ENCODE results near the gene MTRF1.
A peak's percentile ranks its signal among the peaks of the same experiment; 100 is the strongest.

Gene MTRF1, protein sequence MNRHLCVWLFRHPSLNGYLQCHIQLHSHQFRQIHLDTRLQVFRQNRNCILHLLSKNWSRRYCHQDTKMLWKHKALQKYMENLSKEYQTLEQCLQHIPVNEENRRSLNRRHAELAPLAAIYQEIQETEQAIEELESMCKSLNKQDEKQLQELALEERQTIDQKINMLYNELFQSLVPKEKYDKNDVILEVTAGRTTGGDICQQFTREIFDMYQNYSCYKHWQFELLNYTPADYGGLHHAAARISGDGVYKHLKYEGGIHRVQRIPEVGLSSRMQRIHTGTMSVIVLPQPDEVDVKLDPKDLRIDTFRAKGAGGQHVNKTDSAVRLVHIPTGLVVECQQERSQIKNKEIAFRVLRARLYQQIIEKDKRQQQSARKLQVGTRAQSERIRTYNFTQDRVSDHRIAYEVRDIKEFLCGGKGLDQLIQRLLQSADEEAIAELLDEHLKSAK

GRCh38 chr13:41263261-41263971, at the start of gene MTRF1:
TSS of gene MTRF1 (minus strand) at chr13:41263576. CDS start at chr13:41260907, 2,669 bp downstream.
- TF ChIP-seq ZNF274 (IDR thresholded peaks at IDR 0.05; ENCODE audit: low read depth, low read length), result no peak

GRCh38 chr13:41313117-41313516, 49.7 kb upstream of the MTRF1 start:
- peak overlapping the region; percentile 76 for H3K4me3 ChIP-seq (ENCODE audit: low read length)
- no peak for TF ChIP-seq ZNF274 (IDR thresholded peaks at IDR 0.05; ENCODE audit: low read depth, low read length)

More at GRCh38 chr13:41263261-41263971, at the start of gene MTRF1:
- peak within 1 kb of the TSS; percentile 98 for H3K4me3 ChIP-seq (ENCODE audit: low read length)

DNA sequence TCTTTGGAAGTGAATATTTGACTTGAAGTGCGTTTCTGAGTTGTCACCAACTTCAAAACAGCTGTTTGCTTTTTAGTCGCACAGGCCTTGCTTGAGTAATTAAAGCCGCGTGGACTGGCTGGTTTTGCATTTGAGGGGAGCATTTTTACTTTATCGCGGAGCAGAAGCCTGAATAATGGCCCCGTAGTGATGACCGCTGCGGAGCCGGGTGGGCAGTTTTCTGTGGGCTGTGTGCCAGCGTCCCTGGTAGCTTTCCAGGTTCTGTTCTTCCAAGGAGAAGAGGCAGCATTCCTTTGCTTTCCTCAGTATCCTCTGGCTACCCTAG, 48.8 kb upstream of the MTRF1 start:
- TF ChIP-seq ZNF274 (IDR thresholded peaks at IDR 0.05; ENCODE audit: low read depth, low read length), result no peak

DNA sequence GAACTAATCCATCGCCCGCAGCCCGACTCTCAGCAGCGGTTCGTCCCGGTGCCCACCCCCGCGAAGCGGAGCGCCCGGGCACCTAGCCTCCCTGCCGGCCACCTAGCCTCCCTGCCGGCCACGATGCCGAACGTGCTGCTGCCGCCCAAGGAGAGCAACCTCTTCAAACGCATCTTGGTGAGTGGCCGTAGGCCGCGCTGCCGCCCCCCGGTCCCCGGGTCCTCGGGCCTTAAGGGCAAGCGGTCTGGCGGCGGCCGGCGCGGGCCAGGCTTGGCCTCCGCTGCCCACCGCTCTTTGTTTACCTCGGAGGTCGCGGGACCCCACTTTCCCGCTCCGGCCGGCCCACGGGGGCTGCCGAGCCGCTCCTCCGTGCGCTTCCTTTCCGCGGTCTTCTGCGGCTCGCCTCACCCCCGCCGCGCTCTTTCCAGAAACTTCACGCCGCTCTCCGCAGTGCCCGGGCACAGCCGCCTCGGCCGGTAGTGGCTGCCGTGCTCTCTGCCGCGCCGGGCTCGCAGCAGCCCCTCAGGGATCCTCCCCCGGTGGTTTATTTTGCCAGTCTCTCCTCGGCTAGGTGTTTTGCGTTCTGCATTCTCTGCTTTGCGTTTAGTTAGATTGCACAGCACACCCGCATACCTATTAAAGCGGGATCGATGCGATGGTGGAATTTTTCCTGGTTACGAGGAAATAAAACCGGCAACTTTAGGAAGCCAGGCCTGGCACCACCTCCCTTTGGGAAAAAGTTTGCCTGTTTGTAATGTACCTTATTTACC, 48.2 kb upstream of the MTRF1 start:
- TF ChIP-seq ZNF274 (IDR thresholded peaks at IDR 0.05; ENCODE audit: low read depth, low read length), result no peak
- peak overlapping the region; percentile 76 for H3K4me3 ChIP-seq (ENCODE audit: low read length)

More for the DNA sequence above, 48.8 kb upstream of the MTRF1 start:
- H3K4me3 ChIP-seq (ENCODE audit: low read length), result peak overlapping the region; percentile 76

- peak within 1 kb of the TSS; percentile 76 for H3K4me3 ChIP-seq (ENCODE audit: low read length)
- TF ChIP-seq ZNF274 (IDR thresholded peaks at IDR 0.05; ENCODE audit: low read depth, low read length), result no peak
These were observed 47.6 kb upstream of the MTRF1 start, which contains the start of gene NAA16 for GRCh38 chr13:41310963-41311405. TSS of gene NAA16 (plus strand) at chr13:41311267. CDS start at chr13:41311529, 262 bp downstream.

DNA sequence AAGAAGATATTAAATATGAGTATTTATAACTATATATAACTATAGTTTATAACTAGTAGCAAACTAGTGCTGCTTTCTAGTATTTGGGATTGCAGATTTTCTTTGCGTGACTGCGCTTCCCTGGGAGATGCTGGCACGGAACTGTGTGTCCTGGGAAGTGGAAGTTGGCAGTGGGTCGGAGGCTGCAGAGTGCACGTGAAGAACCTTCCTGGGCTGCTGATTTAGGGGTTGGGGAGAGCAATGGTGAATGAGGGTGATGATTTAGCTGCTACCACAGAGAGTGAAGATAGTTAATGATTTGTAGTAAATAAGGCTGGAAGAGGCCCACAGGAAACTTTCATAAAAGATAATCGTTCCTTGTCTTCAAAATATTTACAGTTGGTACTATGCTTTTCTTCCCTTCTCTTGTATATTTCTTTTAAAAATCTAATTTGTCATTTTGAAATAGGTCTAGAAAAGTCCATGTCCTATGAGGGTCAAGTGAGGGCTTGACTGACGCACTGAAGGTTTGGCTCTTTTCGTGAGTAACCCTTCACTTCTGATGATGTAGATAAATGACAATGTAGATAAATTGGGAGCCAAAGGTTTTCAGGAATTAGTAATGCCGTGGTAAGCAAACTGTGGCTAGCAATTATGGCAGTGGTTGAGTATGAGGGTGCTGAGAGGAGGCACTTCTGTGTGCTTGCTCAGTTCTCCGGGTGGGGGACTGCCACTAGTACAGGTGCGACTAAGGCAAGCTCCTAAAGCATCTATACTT, 44.7 kb upstream of the MTRF1 start:
- no peak overlapping the region for H3K4me3 ChIP-seq (ENCODE audit: low read length)
- TF ChIP-seq ZNF274 (IDR thresholded peaks at IDR 0.05; ENCODE audit: low read depth, low read length), result no peak

DNA sequence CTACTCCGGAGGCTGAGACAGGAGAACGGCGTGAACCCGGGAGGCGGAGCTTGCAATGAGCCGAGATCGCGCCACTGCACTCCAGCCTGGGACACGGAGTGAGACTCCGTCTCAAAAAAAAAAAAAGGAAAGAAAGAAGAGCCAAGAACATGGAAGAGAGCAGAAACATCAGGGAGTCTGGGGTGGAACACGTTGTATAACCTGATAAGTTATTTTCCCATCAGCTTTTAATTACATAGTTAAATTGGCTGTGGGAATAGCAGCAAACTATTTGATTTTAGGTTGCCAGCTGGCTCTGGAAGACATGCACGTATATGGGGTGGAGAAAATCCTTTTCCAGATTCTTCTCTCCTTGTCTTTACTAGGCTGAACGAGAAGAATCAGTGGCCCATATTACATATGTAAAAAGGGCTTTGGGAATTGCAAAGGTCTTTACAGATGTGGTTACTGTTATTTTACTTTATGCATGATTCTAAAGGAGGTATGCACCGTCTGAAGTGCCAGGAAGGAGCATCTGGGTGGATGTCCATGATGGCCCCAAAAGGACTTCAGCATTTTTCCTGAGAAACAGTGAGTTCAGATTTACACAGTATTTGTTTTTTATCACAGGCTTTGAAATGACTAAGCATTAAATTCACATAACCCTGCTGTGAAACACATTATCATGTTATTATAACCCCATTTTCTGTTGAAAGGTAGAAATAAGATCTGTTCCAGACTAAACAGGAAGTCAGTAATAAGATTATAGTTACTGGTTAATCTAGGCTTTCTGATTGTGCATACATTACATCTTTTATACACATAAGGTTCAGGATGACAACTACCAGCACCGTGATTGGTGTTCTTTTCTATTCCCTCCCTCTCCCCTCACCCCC, 43.1 kb upstream of the MTRF1 start:
- H3K4me3 ChIP-seq (ENCODE audit: low read length), result no peak overlapping the region
- TF ChIP-seq ZNF274 (IDR thresholded peaks at IDR 0.05; ENCODE audit: low read depth, low read length), result no peak

- H3K4me3 ChIP-seq (ENCODE audit: low read length), result no peak overlapping the region
- no peak for TF ChIP-seq ZNF274 (IDR thresholded peaks at IDR 0.05; ENCODE audit: low read depth, low read length)
These were observed 41.2 kb upstream of the MTRF1 start for GRCh38 chr13:41304551-41304950.

DNA sequence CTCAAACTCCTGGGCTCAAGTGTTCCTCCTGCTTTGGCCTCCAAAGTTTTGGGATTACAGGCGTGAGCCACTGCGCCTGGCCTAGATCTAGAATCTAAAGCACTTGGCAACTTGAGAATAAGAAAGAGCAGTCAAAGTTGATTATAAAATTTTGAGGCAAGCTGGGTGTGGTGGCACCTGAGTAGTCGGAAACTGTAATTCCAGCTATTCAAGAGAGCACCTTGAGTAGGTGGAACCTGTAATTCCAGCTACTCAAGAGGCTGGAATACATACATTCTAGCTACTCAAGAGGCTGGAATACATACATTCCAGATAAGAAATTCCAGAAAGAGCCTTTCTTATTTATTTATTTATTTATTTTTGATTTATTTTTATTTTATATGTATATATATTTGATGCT, 39.4 kb upstream of the MTRF1 start:
- TF ChIP-seq ZNF274 (IDR thresholded peaks at IDR 0.05; ENCODE audit: low read depth, low read length), result no peak

GRCh38 chr13:41299316-41300094, 36.1 kb upstream of the MTRF1 start:
- TF ChIP-seq ZNF274 (IDR thresholded peaks at IDR 0.05; ENCODE audit: low read depth, low read length), result no peak
- peak overlapping the region; percentile 43; the same call in 1 of the 2 replicates for H3K4me3 ChIP-seq (ENCODE audit: low read length)

More for the DNA sequence above, 39.4 kb upstream of the MTRF1 start:
- H3K4me3 ChIP-seq (ENCODE audit: low read length), result no peak overlapping the region

DNA sequence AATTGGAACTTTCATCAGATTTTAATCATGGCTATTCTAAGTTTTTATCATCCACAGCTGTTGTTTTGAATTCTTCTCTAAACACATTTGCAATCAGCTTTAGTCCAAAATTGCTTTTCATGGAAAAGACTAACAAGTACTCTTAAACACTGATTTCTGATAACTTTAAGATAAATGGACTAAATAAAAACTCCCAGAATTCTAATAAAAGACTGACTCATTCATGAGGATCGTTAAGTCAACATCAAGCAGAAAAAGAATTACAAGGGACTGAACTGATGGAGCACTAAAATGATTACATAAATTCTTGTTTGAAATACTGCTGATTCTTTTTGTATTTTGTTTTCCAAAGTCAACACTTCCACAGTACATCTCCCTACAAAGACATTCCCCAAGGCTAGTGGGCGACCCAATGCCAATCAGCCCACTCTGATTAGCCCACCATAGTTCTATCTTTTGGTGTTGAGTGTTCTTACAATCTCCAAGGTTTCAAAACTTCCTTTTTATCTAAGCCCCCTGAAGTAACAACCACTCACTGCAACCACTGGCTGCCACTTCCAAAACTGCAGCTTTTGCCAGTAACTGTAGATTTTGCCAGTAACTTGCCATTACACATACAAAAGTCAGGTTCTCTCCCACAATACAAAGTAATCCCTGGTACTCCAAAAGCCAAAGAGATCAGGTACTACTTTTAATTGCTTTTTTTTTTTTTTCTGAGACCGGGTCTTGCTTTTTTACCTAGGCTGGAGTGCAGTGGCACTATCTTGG, 33.7 kb upstream of the MTRF1 start:
- TF ChIP-seq ZNF274 (IDR thresholded peaks at IDR 0.05; ENCODE audit: low read depth, low read length), result no peak
- H3K4me3 ChIP-seq (ENCODE audit: low read length), result no peak overlapping the region
